ENCODE results near the gene POPDC3.

POPDC3 gene

DNA sequence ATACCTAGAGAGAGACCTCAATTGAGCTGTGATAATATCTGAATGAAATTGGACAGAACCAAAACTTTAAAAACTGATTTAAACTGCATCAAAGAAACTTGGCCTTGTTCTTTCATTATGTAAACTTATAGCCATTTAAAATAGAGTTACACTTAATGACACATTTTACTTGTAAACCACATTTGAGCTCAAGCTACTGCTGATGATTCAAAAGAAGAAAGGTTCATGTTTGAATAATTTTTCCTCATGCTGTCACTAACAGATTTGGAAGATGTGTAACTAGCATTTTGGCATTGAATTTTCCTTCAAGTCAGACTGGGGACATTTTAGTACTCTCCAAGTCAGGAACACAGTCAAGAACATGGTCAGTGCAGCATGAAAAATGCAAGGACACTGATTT, 26.9 kb downstream of the POPDC3 start:
- no peak overlapping the region for H3K4me3 ChIP-seq (ENCODE audit: low read length)
- no peak for DNase-seq (ENCODE audit: low read depth)
- TF ChIP-seq, protein P1, sequence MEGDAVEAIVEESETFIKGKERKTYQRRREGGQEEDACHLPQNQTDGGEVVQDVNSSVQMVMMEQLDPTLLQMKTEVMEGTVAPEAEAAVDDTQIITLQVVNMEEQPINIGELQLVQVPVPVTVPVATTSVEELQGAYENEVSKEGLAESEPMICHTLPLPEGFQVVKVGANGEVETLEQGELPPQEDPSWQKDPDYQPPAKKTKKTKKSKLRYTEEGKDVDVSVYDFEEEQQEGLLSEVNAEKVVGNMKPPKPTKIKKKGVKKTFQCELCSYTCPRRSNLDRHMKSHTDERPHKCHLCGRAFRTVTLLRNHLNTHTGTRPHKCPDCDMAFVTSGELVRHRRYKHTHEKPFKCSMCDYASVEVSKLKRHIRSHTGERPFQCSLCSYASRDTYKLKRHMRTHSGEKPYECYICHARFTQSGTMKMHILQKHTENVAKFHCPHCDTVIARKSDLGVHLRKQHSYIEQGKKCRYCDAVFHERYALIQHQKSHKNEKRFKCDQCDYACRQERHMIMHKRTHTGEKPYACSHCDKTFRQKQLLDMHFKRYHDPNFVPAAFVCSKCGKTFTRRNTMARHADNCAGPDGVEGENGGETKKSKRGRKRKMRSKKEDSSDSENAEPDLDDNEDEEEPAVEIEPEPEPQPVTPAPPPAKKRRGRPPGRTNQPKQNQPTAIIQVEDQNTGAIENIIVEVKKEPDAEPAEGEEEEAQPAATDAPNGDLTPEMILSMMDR (conservative IDR thresholded peaks at IDR 0.05; ENCODE audit: low read length) = no peak

DNA sequence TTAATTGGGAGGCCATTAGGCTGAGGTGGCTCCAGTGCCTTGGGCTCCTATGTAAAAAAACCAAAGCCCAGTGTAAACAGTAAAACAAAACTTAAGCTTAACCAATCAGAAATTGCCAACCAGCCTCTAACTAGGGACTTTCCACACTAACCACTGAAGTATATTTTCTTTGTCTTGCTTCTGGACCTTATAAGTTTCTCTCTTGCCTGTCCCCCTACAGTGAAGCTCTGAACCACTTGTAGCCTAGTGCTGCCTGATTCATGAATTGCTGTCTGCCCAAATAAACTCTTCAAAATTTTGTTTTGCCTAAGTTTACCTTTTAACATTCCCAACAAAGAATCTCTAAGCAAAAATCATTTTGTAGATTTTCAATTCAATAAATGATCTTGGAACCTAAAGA, 28.2 kb downstream of the POPDC3 start:
- no peak overlapping the region for H3K4me3 ChIP-seq (ENCODE audit: low read length)
- TF ChIP-seq, protein P1 (conservative IDR thresholded peaks at IDR 0.05; ENCODE audit: low read length) = no peak
- DNase-seq (ENCODE audit: low read depth) = no peak

DNA sequence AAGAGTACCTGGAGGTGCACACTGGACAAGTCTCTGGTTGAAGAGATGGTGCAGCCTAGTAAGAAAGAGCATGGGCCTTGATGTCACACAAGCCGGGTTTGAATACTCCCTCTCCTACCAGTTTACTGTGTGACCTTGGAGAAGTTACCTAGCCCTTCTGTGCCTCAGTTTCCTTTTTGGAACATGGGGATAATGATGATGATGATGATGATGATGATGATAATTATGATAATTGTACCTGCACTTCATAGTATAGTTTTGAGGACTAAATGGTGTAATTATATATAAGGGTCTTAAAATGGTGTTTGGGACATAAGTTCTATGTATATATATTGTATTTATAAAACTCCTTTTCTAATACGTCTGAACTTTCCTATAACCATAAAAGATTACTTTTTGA, 41.7 kb downstream of the POPDC3 start:
- no peak for DNase-seq (ENCODE audit: low read depth)
- H3K4me3 ChIP-seq (ENCODE audit: low read length) = no peak overlapping the region
- TF ChIP-seq, protein P1 (conservative IDR thresholded peaks at IDR 0.05; ENCODE audit: low read length) = no peak

DNA sequence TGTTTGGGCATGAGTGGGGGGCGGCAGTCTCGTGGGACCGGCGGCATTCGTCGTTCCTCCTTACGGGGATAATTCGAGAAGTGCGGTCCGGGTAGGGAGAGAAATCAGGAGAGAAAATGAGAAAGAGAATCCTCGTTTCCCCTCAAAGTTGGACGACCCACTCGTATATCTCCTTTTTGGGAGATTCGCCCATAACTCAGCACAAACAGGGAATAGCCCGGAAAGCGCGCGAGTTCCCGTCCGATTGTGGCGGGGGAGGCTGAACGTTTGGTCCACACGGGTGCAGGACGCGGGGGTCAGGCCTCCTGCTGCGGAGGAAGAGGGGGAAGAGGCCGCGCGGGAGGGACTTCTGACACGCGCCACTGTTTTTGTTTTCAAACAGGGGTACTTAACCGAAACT, 42.4 kb downstream of the POPDC3 start:
- H3K4me3 ChIP-seq (ENCODE audit: low read length) = peak overlapping the region; percentile 70
- no peak for DNase-seq (ENCODE audit: low read depth)
- TF ChIP-seq, protein P1 (conservative IDR thresholded peaks at IDR 0.05; ENCODE audit: low read length) = no peak; the same call in 1 of the 2 replicates

DNA sequence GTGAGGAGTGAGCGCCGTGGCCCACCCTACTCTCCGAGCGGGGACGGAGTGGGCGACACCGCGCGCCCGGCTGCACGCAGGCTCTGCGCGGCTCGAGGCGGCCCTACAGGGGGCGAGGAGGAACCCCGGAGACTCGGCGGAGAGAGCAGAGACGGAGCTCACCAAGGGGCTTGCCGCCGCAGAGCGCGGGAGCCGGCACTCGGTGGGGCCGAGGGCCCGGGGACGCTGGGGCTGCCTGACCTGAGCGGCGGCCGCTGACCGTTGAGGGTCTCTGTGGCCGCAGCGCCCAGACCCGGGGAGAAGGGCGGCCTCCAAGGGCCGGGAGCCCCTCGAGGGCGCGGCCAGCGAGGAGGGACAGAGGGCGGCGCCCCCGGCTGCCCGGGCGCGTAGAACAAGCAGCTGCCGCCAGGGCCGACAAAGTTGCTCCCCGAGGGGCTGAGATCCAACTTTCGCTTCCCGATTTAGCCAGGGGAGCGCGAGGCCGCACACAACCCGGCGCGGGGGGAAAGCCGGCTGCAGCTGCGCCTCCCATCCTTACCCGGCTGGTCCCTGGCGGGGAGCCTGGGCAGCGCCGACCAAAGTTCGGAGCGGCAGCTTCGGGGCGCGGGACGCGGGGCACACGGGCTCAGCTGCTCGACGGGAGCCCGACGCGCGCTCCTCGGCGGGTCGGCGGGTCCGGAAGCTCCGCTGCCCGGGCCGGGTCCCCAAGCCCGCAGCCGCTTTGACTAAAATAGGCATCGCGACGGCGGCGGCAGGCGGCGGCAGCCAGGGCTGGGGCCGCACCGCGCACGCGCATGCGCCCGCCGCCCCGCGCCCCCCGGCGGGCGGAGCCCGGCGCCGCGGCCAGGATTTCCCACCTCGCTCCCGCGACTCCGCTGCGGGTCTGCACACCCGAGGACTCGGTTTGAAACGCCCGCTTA, 43.1 kb downstream of the POPDC3 start:
- peak; percentile 59 for DNase-seq (ENCODE audit: low read depth)
- TF ChIP-seq, protein P1 (conservative IDR thresholded peaks at IDR 0.05; ENCODE audit: low read length) = peak; percentile 12; the same call in 1 of the 2 replicates
- H3K4me3 ChIP-seq (ENCODE audit: low read length) = peak overlapping the region; percentile 70

DNA sequence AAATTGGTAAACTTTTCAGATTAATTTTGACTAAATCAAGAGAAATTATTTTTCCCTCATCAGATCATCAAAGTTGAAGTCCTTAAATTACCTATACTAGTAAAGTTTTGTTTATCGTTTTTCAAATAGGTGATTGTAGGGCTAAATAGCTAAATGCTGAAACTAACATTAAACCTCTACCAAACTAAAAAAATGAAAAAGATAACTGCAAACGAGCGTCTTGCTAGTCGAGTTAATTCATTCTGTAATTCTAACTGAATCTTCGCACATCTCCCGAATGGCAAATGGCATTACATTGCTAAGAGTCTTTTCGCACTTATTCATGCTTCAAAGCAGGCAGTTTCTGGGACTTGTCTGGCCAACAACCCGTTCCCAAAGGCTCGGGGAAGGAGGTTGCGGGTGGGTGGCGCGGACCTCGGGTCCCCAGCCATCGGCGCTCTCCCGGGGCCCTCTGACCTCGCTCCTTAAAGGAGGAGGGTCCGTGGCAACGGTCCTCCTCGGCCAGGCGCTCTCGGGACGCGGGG, 43.8 kb downstream of the POPDC3 start:
- peak; percentile 50 for DNase-seq (ENCODE audit: low read depth)
- peak overlapping the region; percentile 70 for H3K4me3 ChIP-seq (ENCODE audit: low read length)

More for the DNA sequence above, 43.8 kb downstream of the POPDC3 start:
- TF ChIP-seq, protein P1 (conservative IDR thresholded peaks at IDR 0.05; ENCODE audit: low read length) = 0 out of 2 replicates have a peak, but pooled peaks have one; percentile 6
